Nucleus accumbens (tissue), 56 donors: ENCODE data around the gene ZBED1.
"Not testable (repeated sequence)": the region's sequence is repeated elsewhere in the genome, so short reads cannot be mapped to it uniquely, and the experiment has no call there.

ENCODE experiments used
- DNase-seq, 56 donors: peaks; one replicate each; lab custom pipeline; 2025; lab: John Stamatoyannopoulos, UW

The ZBED1 gene

GRCh38 chrX:2520539-2520938 is 19.8 kb upstream of the ZBED1 start:
- no peak for DNase-seq

GRCh38 chrX:2519638-2520037 is 18.9 kb upstream of the ZBED1 start:
- DNase-seq = not testable (repeated sequence)

DNA sequence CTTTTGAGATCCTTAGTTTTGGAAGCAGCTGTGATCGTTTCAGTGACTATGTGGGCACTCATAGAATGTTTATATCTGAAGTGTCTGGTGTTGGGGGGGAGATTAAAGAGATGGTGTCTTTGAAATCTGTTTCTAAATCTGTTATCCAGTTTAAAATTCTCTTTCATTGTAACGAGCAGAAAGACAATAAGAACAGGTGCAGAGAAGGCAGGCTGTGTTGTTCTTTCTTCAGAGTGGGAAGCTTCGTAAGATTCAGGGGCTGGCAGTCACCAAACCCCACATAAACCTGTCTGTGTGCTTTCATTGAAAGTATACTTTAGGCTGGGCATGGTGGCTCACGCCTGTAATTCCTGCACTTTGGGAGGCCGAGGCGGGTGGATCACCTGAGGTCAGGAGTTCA is 16.3 kb upstream of the ZBED1 start:
- no peak for DNase-seq

- no peak for DNase-seq
Measured at GRCh38 chrX:2516623-2517022, 15.8 kb upstream of the ZBED1 start.

DNA sequence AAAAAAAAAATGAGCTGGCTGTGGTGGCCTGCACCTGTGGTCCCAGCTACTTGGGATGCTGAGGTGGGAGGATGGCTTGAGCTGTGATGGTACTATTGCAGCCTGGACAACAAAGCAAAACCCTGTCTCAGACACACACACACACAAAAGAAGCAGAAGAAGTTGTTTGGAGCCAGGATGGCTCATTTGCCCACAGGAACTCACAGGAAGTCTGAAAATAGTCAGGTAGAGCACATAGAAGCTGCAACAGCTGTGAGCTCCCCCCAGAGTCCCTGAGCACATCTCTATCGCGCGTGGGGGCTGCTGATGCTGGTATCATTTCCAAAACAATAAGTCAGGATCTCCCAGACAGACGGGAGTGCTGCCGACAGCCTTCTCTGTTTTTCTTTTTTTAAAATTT is 13.4 kb upstream of the ZBED1 start:
- DNase-seq = no peak

GRCh38 chrX:2513121-2513664 is 12.4 kb upstream of the ZBED1 start:
- no peak for DNase-seq

GRCh38 chrX:2512501-2512900 is 11.7 kb upstream of the ZBED1 start:
- DNase-seq = no peak

DNA sequence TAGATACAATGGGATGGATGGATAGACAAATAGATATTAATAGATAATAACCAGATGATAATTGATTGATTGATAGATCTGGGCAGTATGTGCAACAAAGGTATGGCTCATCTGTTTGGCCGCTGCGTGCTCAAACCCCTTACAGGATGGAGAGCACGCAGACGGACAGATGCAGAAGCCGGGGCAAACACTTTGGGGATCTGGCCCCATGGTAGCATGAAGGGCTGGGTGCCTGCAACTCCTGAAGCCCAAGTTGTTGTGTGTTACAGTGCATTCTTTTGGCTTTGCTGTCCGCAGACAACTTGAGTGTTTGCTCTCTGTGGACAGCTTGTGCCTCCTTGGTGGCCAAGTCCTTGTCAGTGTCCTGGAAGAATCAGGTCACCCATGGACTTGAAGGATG is 10.6 kb upstream of the ZBED1 start:
- DNase-seq = no peak

GRCh38 chrX:2508648-2509335 is 8.0 kb upstream of the ZBED1 start:
- no peak for DNase-seq

DNA sequence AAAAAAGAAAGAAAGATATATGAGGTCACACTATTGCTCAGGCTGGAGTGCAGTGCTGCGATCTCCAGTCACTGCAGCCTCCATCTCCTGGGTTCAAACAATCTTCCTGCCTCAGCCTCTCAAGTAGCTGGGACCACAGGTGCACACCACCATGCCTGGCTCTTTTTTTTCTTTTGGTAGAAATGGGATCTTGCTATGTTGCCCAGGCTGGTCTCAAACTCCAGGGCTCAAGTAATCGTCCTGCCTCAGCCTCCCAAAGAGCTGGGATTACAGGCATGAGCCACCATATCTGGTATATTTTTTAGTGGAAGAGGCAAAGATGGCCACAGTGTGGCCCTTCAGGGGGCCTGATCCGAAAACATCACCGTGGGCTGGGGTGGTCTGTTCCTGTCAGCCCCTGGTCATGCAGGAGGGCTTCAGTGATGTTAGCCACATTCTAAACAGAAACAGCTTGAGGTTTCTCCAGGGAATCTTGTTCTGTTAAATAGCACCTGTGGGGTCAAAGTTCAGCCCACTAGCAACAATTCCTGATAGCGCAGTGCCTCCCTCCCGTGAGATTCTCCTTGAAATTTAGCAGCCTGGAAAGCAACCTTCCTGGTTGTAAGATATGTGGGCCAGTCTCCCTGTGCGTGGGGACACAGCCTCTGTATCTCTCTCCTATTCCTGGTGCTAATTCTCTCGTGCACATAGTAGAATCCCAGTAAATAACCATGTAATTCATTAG is 7.3 kb upstream of the ZBED1 start:
- no peak for DNase-seq

DNA sequence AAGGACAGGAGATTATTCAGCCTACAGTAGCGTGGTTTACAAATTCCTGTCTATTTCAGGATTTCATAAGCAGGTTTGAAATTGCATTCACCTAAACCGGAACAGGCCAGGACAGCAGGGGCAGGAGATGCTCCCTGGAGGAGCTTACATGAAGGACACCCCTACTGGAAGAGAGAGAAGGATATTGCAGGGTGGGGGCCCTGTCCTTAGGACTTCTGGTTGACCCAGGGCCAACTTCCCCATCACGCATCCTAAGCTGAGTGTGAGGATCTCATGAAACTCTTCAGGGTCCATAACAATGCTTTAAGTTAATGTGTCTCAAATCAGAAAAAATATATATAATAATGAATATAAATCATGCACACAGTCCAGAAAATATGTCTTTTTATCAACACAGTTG is 6.4 kb upstream of the ZBED1 start:
- DNase-seq = no peak

DNA sequence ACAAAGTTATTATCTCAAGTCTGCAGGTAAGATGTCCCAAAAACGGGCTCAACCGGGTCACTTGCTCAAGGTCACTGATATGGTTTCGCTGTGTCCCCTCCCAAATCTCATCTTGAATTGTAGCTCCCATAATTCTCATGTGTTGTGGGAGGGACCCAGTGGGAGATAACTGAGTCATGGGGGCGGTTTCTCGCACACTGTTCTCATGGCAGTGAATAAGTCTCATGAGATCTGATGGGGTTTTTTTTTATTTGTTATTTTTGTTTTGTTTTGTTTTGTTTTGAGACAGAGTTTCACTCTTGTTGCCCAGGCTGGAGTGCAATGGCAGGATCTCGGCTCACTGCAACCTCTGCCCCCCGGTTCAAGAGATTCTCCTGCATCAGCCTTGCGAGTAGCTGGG is 4.6 kb upstream of the ZBED1 start:
- DNase-seq = not testable (repeated sequence)

DNA sequence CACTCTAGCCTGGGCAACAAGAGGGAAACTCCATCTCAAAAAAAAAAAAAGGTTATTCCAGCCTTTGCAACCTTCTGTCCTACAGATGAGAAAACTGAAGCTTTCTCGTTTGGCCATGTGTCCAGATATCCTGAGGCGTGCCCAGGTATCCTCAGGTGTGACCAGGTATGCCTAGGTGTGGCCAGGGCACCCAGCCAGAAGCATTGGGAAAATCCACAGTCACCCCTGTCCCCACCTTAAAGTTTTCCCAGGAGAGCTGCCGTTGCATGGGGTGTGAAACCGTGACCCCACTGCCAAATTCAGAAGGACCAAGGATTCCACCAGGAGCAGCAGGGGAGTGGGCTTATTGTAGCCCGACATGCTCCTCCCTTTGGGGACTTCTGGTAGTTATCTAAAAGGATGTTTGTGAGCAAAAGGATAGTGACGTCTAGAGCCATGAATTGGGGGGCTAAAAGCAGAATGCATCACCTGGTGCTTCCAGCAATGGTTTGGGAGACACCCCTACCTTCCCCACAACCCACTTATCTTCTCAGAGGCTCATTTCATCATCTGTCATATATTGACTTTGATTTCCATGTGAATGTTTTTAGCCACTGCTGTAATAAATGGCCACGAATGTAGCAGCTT is 4.0 kb upstream of the ZBED1 start:
- no peak for DNase-seq

- no peak for DNase-seq
Measured at GRCh38 chrX:2503591-2504500, 3.1 kb upstream of the ZBED1 start.

DNA sequence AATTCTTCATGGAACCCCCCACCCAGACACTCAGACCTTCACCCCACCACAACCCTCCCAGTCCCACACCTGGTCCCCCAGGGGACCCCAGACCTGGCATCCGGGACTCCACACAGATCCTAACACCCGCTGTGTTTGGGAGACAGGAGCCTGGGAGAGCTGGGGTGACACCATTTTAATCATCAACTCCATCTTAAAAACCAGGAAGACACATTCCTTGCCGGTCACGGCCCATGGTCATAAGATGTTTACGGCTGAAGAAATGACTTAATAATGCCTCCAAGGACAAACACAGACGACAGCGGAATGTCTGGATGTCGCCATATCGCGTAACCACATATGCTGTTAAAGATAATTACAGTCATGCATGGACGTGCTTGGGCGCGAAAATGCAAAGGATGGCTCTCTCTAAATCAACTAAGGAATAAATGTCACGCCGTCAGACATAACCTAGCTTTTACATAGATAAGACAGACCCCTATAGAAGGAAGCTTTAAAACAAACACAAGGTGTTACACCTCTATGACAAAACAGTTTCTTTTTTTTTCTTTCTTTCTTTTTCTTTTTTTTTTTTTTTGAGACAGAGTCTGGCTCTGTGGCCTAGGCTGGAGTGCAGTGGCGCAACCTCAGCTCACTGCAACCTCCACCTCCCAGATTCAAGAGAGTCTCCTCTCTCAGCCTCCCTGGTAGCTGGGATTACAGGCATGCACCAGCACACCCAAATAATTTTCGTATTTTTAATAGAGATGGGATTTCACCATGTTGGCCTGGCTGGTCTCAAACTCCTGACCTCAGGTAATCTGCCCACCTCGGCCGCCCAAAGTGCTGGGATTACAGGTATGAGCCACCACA is 2.1 kb upstream of the ZBED1 start:
- DNase-seq = no peak

GRCh38 chrX:2502120-2502667 is 1.4 kb upstream of the ZBED1 start:
- no peak for DNase-seq

GRCh38 chrX:2501559-2502102 is 855 bp upstream of the ZBED1 start:
- DNase-seq = no peak

DNA sequence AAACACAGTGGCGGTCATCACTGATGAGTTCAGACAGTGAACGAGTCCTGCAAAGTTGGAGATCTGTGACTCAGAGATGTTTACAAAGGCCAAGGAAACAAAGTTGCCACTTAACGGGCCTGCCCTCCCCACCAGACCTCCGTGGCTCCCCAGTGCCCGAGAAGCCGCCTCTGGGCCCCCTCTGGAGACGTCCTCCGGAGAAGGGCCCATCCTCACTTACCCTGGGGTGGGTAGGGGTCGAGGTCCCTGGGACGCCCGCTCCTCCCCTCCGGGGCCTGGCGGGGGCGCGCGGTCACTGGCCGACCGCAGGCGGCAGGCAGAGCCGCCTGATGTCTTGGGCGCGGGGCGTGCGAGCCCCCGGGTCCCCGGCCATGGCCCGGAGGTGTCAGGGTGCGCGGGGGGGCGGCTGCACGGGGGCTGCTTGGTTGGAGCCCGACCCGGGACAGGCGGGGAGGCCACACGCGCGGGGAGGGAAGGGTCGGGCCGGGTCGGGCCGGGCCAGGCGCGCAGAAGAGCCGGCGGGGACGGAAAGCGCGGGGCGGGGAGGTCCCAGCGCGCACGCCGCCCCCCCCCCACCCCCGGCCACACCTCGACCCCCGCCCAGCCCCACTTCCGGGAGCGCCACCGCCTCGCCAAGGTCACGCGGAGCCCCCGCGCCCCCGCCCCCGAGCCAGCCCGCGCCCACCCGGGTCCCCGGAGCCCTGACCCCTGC is 529 bp downstream of the ZBED1 start:
- DNase-seq = no peak
